GM21515 (cell line): Measurements from ENCODE around the gene KLHL22.
"Not testable (repeated sequence)": the region's sequence is repeated elsewhere in the genome, so short reads cannot be mapped to it uniquely, and the experiment has no call there.

Source experiments
- ATAC-seq: cut with Tn5 transposase; IDR thresholded peaks from one replicate; pipeline ENCODE4 v1.9.1; 2021; ENCODE audit not compliant: unreplicated experiment

KLHL22 gene

DNA sequence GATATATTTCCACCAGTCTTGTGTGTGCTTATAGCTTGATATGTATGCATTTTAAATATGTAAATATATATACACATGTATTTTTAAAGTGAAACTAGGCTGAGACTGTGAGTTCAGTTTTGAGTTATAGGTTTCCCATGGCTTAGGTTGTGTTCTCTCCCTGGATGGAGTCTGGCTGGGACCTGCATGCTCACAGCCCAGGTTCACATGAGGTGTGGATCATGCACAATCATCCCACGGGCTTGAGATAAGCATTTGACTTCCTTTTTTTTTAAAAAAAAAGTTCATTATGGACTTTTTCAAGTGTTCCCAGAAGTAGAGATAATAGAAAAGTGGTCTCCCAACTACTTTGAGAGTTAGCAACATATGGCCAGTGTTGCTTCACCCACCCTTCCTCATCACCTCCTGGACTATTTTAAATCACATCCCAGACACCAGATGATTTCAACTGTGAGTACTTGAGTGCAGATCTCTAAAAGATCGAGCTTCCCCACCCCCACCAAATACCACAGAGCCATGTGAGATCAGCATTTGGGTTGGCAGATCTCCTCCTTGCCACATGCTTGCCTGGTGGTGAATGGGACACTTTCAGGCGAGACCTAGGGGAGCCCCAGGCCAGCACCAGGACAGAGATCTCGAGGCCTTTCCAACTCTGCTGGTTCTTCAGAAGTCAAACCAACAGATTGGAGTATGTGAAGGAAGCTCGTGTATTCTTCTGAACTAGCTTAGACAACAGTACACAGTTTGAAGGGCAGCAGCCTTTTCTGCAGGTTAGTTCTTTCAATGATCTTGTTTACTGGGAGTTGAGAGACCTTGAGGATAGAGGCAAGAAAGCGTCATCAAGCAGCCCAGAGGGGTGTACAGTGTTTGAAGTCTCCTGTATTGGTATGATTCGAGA lies 27.7 kb upstream of the KLHL22 start:
- no peak for ATAC-seq

DNA sequence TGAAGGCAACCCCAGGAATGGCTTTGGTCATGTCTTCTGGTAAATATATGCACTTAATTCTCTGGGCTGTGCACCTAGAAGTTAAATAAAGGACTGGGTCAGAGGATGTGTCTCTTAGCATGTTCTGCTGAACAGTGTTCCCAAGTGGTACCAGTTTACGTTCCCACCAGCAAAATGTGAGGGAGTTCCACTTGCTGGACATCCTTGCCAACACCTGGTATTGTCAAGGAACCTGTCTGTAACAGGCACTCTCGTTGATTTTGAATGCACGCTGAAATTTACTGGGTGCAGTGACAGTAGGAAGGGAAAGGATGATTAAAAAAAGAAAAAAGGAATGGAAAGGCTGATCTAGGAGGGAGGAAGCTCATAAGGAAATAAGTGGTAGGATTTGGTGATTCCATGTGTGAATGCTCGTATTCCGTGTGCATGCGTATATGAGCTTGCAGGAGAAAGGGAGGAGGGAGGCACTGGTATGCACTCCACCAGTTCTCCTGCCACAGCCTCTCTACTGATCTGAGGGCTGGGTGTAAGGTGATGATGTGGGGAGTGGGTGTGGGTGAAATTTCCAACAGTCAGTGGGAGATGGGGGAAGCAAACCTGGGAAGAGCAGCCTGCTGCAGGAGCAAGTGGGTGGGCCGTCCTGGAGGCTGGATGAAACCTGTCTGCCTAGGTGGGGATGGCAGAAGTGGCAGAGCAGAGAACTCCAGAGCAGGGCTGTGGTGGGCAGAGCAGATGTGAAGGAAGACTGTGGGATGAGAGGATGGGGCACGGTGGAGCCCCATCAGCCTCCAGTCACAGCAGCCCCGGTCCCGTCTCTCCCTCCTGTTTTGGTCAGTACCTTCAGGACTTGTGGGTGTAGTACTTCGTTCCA lies 26.8 kb upstream of the KLHL22 start:
- no peak for ATAC-seq

- no peak for ATAC-seq
Observed at GRCh38 chr22:20520093-20520511, 24.5 kb upstream of the KLHL22 start.

GRCh38 chr22:20519558-20519957 lies 24.0 kb upstream of the KLHL22 start:
- no peak for ATAC-seq

GRCh38 chr22:20517841-20518592 lies 22.4 kb upstream of the KLHL22 start:
- no peak for ATAC-seq

GRCh38 chr22:20517422-20517821 lies 21.8 kb upstream of the KLHL22 start:
- ATAC-seq: no peak

DNA sequence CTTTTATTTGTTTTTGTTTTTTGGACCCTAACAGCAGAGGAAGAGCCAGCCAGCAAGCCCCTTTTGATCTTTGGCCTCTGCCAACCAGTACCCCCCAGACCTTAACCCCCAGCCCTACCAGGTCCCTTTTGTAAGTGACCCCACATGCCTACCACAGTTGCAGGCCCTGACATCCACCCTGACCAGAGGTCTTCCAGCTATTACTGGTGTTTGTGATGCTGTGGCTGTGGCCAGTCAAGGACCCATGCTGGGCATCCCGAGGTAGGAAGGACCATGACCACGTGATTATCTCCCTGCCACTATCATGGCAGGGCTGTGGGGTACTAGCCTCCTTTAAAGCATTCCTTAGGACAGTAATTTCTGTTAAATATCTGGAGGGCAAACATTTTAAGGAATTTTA lies 20.8 kb upstream of the KLHL22 start:
- ATAC-seq: no peak

GRCh38 chr22:20514658-20515406 lies 19.2 kb upstream of the KLHL22 start:
- ATAC-seq: no peak

DNA sequence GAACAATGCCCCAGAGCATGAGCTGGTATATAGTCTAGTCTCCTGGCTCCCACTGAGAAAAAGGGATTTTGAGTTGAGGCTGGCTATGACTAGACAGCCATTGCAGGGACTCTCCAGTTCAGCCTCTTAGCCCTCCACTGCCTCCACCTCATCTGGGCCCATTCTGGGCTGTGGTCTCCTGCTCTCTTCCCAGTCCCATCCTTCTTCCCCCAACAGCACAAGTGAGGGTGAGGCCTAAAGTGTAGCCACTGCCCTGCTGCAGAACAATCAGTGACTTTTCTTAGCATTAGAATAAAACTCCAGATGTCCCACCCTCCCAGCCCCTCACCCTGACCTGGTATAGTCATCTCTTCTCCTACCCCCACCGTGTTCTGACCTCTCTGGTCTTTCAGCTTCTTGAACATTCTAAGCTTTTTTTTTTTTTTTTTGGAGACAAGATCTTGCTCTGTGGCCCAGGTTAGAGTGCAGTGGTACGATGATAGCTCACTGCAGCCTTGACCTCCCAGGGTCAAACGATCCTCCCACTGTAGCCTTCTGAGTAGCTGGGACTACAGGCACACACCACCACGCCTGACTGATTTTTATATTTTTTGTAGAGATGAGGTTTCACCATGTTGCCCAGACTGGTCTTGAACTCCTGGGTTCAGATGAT lies 16.1 kb upstream of the KLHL22 start:
- no peak for ATAC-seq

DNA sequence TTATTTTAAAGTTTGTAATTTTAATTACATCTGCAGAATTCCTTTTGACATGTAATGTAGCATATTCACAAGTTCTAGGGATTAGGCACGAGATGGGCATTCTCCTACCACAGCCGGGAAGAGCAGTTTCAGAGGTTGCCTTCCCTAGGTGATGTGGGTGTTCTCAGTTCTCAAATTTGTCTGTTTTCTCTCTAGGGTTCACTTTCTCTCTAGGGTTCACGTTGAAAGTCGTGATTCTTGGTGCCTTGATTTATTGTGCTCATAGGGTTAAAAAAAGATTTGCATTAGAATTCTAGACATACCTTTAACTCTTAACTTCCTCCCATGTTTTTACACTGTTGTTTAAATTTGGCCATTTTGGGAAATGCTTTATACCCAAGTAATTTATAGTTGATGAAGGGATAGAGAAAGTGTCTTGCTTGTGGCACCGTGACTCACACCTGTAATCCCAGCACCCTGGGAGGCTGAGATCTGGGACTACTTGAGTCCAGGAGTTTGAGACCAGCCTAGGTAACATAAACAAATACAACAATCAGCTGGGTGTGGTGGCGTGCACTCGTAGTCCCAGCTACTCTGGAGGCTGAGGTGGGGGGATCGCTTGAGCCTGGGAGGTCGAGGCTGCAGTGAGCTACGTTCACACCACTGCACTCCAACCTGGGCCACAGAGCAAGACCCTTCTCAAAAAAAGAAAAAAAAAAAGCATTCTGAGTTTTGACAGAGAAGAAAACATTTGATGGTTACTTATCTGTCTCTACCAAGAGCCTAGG lies 15.4 kb upstream of the KLHL22 start:
- no peak for ATAC-seq

GRCh38 chr22:20509344-20510047 lies 13.9 kb upstream of the KLHL22 start:
- ATAC-seq: no peak

- ATAC-seq: no peak
Observed at GRCh38 chr22:20508815-20509271, 13.2 kb upstream of the KLHL22 start.

GRCh38 chr22:20508067-20508755 lies 12.6 kb upstream of the KLHL22 start:
- not testable (repeated sequence) for ATAC-seq

DNA sequence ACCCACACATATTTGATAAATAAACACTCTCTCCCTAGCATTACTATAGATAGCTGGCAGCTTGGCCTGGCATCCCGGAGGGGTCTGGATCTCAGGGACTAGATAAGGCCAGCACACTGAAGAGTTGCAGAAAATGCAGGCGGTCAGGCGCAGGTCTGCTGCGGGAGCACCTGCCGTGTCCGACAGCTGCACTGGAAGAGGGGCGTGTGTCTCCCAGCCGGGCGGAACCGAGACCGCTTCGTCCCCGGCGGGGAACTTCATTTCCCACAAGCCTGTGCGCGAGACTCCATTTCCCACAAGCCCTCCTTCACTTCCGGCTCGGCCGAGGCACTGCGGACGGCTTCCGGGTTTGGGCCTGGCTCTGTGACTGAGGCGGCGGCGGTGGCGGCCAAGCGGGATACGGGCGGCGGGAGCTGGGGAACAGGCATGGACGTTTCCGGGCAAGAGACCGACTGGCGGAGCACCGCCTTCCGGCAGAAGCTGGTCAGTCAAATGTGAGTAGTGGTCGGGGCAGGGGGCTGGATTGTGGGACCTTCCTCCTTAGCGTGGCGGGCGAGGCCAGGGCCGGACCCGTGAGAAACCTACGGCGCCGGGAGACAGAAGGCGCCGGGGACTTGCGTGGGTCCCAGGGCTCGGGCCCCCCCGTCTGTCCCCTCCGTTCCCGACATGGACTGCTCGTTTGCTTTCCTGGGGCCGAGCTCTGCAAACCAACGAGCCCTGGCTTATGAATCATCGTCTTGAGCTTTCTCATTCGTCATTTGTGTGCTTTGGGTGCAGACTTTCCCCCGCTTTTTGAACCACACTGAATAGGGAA lies 11.9 kb upstream of the KLHL22 start, which contains the start of gene MED15:
Gene MED15, plus strand, starts transcription at position 358 of the 814 bp plus-strand sequence. Its CDS starts 69 bp downstream, at position 427.
- ATAC-seq: peak; percentile 72

DNA sequence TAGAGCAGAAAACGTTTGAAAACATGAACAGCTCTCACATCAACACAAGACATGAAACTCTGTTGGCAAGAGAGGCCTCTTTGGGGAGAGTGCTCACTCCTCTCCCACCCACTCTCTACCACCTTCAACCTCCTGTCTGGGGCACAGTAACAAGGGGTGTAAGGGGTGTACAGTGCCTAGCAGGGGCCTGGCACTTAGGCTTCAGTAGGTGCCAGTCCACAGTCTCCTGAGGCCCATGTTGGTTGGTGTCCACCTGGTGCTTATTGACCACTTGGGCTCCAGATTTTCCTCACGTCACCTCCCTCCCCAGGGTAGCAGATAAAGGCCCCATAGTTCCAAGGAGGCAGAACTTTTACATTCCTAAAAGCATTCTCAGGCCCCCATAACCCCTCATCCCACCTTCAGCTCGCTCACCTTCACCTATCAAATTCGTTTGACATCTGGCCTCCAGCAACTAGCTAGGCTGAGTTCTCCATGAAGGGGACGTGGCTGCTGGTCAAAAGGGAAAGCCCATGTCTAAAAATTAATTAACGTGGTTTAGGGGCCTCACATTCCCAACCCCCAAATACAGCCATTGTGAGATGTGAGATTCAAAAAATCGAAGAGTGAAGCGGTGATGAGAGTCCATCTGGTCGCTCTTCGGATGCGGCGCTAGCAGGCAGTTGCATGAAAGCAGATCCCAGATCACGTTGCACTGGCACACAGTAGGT lies 11.1 kb upstream of the KLHL22 start:
- no peak for ATAC-seq

GRCh38 chr22:20504293-20504922 lies 8.8 kb upstream of the KLHL22 start:
- not testable (repeated sequence) for ATAC-seq
